NCI-H146 (cell line): ENCODE measurements around the gene ITGB1.
"Not testable (repeated sequence)": the region's sequence is repeated elsewhere in the genome, so short reads cannot be mapped to it uniquely, and the experiment has no call there.

Experiments
- DNase-seq: peaks from one replicate; lab custom pipeline; 2025; lab: John Stamatoyannopoulos, UW

ITGB1 gene

DNA sequence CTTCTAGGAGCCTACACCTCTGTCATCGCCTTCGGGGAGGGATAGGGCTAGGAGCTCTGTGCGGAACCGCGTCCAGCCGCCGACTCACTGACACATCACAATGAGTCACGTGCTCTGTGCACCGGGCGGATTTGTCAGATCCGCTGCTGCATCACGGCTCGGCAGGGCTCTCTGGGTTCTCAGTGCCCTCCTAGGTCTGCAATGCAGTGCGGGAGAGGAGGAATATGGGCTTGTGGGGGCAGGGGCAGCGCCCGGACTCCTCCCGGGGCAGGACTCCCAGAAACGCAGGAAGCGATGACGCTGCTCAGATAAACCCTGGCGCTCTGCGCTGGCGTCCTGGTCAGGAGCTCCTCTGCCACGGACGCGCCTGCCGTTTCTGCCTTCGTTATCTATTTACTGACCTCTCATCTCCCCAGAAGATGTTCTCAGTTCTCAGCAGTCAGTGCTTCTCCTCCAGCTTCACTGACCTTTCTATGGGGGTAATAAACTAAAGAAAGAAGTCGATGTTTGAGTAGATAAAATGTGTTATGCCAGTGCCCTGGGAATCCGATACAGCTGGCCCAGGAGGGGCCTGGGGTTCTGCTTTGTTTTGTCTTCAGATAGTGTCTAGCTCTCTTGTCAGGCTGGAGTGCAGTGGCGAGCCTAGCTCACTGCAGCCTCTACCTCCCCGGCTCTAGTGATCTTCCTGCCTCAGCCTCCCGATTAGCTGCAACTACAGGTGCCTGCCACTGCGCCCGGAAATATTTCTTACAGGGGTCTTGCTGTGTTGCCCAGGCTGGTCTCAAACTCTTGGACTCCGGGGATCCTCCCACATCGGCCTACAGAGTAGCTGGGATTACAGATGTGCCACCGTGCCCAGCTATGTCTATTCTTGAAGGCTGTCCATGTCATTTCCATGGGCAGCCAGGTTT is 22.8 kb upstream of the ITGB1 start:
- peak; percentile 96 for DNase-seq

- DNase-seq, result no peak
Measured at GRCh38 chr10:32980242-32980557, 22.2 kb upstream of the ITGB1 start.

DNA sequence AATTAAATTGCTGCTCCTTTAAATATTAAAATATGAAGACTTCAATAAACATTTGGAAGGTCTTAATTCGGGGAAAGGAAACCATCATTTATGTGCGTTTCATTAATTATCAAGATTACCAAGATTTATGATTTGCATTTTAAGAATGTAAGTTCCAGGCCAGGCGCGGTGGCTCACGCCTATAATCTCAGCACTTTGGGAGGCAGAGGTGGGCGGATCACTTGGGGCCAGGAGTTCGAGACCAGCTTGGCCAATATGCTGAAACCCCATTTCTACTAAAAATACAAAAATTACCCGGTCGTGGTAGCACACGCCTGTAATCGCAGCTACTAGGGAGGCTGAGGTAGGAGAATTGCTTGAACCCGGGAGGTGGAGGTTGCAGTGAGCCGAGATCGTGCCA is 21.7 kb upstream of the ITGB1 start:
- DNase-seq, result not testable (repeated sequence)

- no peak for DNase-seq
Measured at GRCh38 chr10:32979041-32979440, 21.0 kb upstream of the ITGB1 start.

DNA sequence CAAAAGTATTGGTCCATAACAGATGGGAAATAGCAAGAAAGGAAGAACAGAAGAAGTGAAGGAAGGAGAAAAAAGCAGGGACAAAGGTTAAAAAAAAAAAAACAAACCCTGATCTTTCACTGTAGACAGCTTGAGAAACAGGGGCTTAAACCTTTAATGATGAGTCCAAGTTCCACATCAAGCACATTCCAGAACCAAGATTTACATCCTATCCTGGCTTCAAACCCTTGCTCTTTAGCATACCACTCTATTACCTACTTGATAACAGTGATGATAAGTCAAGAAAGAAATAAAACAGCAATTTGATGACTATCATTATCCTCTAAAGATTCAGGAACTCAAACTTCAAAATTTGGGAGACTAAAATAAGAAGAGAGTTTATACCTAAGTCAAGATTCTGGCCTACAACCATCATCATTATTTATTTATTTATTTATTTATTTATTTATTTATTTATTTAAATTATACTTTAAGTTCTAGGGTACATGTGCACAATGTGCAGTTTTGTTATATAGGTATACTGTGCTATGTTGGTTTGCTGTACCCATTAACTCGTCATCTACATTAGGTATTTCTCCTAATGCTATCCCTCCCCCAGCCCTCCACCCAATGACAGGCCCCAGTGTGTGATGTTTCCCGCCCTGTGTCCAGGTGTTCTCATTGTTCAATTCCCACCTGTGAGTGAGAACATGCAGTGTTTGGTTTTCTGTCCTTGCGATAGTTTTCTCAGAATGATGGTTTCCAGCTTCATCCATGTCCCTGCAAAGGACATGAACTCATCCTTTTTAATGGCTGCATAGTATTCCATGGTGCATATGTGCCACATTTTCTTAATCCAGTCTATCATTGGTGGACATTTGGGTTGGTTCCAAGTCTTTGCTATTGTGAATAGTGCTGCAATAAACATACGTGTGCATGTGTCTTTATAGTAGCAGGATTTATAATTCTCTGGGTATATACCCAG is 20.1 kb upstream of the ITGB1 start:
- not testable (repeated sequence) for DNase-seq

DNA sequence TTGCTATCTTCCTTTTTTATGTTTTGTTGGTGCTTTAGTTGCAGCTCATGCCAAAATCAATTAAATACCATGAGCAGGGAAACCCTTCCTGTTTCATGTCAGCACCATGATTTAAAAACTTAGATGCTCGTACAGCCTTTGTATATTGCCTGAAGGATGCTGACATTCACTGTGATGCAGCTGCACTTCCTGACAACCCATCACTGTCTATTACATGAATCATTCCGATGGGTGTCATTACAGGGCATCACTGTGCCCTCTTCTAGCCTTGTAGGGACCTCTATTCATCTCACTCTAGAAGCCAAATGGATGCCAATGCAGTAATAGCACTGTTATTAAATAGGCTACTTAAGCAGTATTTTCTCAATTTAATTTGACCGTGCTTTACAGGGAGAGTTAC is 18.3 kb upstream of the ITGB1 start:
- no peak for DNase-seq

GRCh38 chr10:32972929-32973328 is 14.9 kb upstream of the ITGB1 start:
- no peak for DNase-seq

GRCh38 chr10:32972460-32972859 is 14.4 kb upstream of the ITGB1 start:
- no peak for DNase-seq

- no peak for DNase-seq
Measured at GRCh38 chr10:32971536-32972091, 13.6 kb upstream of the ITGB1 start.

- no peak for DNase-seq
Measured at GRCh38 chr10:32970910-32971309, 12.9 kb upstream of the ITGB1 start.

GRCh38 chr10:32964270-32964669 is 6.2 kb upstream of the ITGB1 start:
- DNase-seq, result no peak

DNA sequence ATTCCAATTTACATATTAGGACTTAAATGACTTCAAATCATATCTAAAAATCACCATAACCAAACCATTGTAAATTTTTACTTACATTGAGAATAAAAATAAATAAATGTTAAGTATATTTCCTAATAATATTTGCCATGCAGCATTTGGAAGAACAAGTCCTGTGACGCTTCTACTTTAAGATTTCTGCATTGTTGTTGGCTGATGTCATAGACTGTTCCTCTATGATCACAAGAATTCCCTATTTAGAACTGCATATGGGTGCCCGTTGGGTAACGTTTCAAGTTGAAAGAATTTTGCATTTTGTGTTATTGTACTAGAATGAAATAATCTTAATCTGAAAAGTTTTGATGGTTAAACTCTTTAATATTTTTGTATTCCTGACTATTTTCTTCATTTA is 5.1 kb upstream of the ITGB1 start:
- no peak for DNase-seq

- DNase-seq, result no peak
Measured at GRCh38 chr10:32962521-32962920, 4.5 kb upstream of the ITGB1 start.

- no peak for DNase-seq
Measured at GRCh38 chr10:32961895-32962369, 3.9 kb upstream of the ITGB1 start.

- no peak for DNase-seq
Measured at GRCh38 chr10:32961343-32961894, 3.4 kb upstream of the ITGB1 start.

DNA sequence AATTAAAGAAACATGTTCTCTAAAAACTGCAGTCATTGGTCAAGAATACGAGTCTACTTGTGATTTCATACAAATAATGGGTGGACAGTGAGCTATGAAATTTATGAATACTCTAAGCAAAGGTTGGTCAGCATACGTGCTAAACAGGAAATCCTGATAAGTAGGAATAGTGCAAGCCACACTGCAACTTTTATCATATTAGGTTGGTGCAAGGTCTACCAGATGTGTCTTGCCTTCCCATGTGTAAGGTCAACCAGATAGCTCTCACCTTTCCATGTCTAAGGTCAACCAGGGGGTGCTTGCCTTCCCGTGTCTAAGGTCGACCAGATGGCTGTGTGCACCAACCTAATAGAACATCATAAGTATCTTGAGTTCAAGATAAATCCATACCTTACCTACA is 2.0 kb upstream of the ITGB1 start:
- DNase-seq, result no peak

DNA sequence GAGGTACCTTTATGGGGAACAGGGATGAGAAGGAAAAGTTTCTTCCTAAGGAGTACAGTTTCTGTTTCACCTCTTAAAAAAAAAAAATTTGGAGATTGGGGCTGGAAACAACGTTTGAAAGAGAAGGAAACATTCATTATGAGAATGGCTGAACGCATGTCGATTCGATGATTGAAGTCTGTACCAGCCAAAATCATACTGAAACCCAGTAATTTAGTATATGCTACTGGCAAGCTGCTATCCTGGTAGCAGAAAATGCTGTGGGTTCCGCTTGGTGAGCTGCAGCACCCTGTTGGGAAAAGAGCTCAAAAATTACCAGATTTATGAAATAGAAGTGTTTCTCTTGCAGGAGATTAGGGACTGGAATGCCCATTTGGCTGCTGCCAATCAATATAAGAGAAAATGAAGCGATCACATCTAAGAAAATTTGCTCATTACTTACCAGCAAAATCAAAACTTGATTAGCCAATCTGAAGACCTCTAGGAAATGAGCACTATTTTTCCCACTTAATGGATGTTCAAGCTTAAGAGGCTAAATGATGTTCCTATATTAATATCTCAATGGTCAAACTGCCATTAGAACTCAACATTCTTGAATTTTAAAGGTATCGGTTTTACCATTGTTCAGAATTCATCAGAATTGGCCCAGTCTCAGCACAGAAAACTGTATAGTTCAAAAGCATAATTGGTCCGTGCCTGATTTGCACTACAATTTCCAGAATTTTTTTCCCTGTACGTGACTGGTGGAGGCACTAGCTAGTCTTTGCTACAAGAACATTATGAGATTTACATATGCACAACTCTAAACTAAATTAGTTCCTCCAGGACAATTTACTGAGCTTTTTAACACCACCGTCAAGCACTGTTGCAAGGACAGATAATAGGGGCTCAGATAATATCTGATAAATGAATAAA is 1.2 kb upstream of the ITGB1 start:
- peak; percentile 22 for DNase-seq

DNA sequence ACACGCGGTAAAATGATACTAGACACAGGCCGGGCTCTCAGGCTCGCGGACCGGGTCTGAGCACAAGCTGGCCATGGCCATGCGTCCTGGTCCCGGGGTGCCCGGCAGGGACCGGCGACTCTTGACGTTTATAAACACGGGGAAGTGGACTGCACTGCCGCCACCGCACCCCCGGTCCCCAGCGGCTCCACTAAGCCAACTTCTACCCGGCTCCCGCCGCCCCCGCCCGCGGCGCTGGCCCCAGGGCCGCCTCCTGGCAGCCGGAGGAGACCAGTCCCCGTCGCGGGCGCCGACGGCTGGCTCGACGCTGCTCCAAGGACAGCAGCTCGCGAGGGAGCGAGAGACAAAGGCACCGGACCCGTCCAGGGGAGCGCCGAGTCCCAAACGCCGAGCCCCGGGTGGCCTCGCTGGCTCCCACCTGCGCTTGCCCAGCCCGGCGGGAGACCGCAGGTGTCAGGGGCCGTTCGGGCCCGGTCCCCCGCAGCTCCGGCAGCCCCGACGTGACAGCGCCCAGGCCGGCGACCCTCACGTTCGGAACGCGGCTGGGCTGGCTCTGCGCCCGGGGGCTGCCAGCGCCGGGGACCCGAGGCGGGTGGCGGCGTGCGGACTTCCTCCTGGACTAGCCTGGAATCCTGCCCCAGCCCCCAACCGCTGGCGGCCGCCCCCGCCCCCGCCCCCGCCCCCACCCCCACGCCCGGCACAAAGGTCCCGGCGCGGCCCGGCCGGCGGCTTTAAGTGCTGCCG is 517 bp downstream of the ITGB1 start:
- peak; percentile 74 for DNase-seq

DNA sequence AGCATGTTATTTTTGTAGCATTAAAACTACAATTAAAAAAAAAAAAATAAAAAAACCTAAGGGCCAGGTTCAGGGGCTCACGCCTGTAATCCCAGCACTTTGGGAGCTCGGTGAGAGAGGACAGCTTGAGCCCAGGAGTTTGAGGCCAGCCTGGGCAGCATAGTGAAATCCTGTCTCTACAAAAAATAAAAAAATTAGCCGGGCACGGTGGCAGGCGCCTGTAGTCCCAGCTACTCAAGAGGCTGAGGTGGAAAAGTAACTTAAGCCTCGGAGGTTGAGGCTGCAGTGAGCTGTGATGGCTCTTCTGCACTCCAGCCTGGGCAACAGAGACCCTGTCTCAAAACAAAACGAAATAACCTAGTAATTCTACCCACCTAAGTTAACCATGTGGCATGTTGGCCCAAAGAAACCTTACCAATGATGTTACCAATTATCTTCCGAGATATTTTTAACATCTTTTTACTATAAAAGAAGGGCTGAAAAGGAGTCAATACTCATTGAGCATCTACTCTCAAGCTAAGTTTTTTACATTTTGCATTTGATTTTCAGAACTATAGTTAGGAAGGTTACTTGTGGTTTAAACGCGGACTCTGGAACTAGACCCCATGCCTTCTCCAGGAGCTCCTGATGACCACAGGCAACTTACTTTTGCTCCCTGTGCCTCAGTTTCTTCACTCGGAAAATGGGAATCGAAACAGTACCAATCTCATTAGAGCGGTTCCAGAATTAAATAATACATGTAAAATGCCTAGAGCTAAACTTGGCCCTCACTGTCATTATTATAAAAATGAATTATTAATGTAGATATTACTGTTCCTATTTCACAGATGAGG is 1.4 kb downstream of the ITGB1 start:
- DNase-seq, result no peak
